Measurements from ENCODE around the gene AS3MT.

Gene AS3MT

DNA sequence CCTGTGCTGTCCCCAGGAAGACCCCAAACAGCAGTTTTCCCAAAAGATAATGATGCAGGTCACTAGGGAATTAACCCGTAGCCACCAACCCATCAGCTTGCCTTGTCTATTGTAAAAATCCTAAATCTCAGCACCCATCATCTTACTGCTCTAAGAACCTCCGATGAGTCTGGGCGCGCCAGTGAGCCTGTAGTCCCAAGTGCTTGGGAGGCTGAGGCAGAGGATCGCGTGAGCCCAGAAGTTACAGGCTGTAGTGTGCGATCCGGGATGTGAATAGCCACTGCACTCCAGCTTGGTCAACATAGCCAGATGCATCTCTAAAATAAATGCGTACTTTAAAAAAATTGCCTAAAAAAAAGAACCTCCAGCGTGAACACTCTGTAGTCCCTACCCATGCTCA is 951 bp downstream of the AS3MT start:
- WGBS (ENCODE audit: insufficient coverage): 99% methylated on average over 9 of the region's 10 CpGs
- Histone ChIP-seq H3K4me3 (ENCODE audit: control insufficient read depth in 1 of 7, extremely low read depth in 1 of 7, insufficient read depth in 4 of 7, low read depth in 2 of 7, low read length in 6 of 7) (no peak overlapping the region), H3K36me3 (ENCODE audit: control insufficient read depth in 4 of 4, insufficient read depth in 4 of 4, low read length in 3 of 4) (no peaks in the 10 kb centered on the region), H3K27ac (ENCODE audit: insufficient read depth in 1 of 2, low read depth in 1 of 2, low read length in 2 of 2, poor library complexity in 1 of 2, severe bottlenecking in 2 of 2) (no peak overlapping the region), H3K9me3 (ENCODE audit: control extremely low read depth in 1 of 5, control insufficient read depth in 4 of 5, insufficient read depth in 2 of 5, low read depth in 1 of 5, low read length in 4 of 5) (no peaks in the 10 kb centered on the region), H3K27me3 (replicated peaks in 2 of 5; ENCODE audit: control insufficient read depth in 4 of 5, insufficient read depth in 5 of 5, low read length in 4 of 5) (peaks cover 0 to 16% (median 0%) of the 10 kb centered on the region in 5 experiments), H3K4me1 (ENCODE audit: control extremely low read depth in 1 of 4, control insufficient read depth in 4 of 4, insufficient read depth in 4 of 4, low read length in 3 of 4) (peaks cover 2 to 12% (median 7%) of the 10 kb centered on the region in 4 experiments)
- DNase-seq: no peak
- ChIA-PET CTCF (no interaction called here), POLR2A (no interaction called here)

- POLR2A ChIA-PET: no interaction called here
- 88% methylated on average over 4 of the region's 4 CpGs for WGBS (ENCODE audit: insufficient coverage)
- H3K9me3 ChIP-seq (ENCODE audit: control extremely low read depth in 1 of 5, control insufficient read depth in 4 of 5, insufficient read depth in 2 of 5, low read depth in 1 of 5, low read length in 4 of 5): no peaks in the 10 kb centered on the region
Observed at GRCh38 chr10:102872163-102872562, 2.9 kb downstream of the AS3MT start.

DNA sequence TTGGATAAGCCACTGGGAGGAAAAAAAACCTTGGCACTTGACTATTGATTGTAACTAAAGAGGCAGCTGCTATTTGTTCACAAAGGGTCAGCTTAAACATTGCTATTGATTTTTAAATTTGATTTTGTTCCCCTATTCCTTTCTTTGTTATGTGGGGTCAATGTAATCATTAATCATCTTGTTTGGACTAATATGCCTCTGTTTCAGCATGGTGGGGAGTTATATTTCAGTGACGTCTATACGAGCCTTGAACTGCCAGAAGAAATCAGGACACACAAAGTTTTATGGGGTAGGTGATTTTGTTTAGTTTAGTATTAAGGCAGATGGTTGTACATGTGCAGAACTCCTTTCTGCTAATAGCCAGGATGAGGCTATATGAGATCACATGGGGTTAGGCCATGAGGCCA is 7.5 kb downstream of the AS3MT start:
- 100% methylated on average over 2 of the region's 2 CpGs for WGBS (ENCODE audit: insufficient coverage)
- Histone ChIP-seq H3K27me3 (replicated peaks in 2 of 5; ENCODE audit: control insufficient read depth in 4 of 5, insufficient read depth in 5 of 5, low read length in 4 of 5) (no peaks in the 10 kb centered on the region), H3K4me1 (ENCODE audit: control extremely low read depth in 1 of 4, control insufficient read depth in 4 of 4, insufficient read depth in 4 of 4, low read length in 3 of 4) (no peaks in the 10 kb centered on the region), H3K4me3 (ENCODE audit: control insufficient read depth in 1 of 7, extremely low read depth in 1 of 7, insufficient read depth in 4 of 7, low read depth in 2 of 7, low read length in 6 of 7) (no peak overlapping the region), H3K9me3 (ENCODE audit: control extremely low read depth in 1 of 5, control insufficient read depth in 4 of 5, insufficient read depth in 2 of 5, low read depth in 1 of 5, low read length in 4 of 5) (no peaks in the 10 kb centered on the region), H3K36me3 (ENCODE audit: control insufficient read depth in 4 of 4, insufficient read depth in 4 of 4, low read length in 3 of 4) (peaks cover 0 to 2% (median 0%) of the 10 kb centered on the region in 4 experiments), H3K27ac (ENCODE audit: insufficient read depth in 1 of 2, low read depth in 1 of 2, low read length in 2 of 2, poor library complexity in 1 of 2, severe bottlenecking in 2 of 2) (no peak overlapping the region)
- DNase-seq: no peak
- POLR2A ChIA-PET: no interaction called here
- CTCF ChIA-PET: interaction anchor here (0.9 to 1.9 kb wide), 3 partner anchors 11 to 27 kb away, joined by 3 to 6 read pairs (median 4); no protein-coding TSS in a partner anchor

More at GRCh38 chr10:102872163-102872562, 2.9 kb downstream of the AS3MT start:
- CTCF ChIA-PET: no interaction called here
- peaks cover 2 to 12% (median 7%) of the 10 kb centered on the region in 4 experiments for H3K4me1 ChIP-seq (ENCODE audit: control extremely low read depth in 1 of 4, control insufficient read depth in 4 of 4, insufficient read depth in 4 of 4, low read length in 3 of 4)
- no peak for DNase-seq
- H3K27ac ChIP-seq (ENCODE audit: insufficient read depth in 1 of 2, low read depth in 1 of 2, low read length in 2 of 2, poor library complexity in 1 of 2, severe bottlenecking in 2 of 2): no peak overlapping the region
- peaks cover 0 to 16% (median 0%) of the 10 kb centered on the region in 5 experiments for H3K27me3 ChIP-seq (replicated peaks in 2 of 5; ENCODE audit: control insufficient read depth in 4 of 5, insufficient read depth in 5 of 5, low read length in 4 of 5)
- H3K4me3 ChIP-seq (ENCODE audit: control insufficient read depth in 1 of 7, extremely low read depth in 1 of 7, insufficient read depth in 4 of 7, low read depth in 2 of 7, low read length in 6 of 7): no peak overlapping the region
- H3K36me3 ChIP-seq (ENCODE audit: control insufficient read depth in 4 of 4, insufficient read depth in 4 of 4, low read length in 3 of 4): peaks cover 0 to 2% (median 0%) of the 10 kb centered on the region in 4 experiments

DNA sequence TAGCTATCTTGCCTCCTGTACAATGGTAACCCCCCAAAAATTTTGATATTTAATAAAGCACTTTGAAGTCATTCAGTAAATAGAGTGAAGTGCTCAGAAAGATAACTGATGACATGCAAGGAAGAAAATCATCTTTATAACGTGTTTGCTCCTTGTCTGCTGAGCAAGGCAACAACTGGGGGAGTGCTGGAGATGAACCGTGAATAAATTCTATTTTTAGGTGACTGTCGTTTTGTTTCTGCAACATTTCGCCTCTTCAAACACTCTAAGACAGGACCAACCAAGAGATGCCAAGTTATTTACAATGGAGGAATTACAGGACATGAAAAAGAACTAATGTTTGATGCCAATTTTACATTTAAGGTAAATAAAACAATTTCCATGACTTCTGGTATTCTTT is 9.4 kb downstream of the AS3MT start:
- WGBS (ENCODE audit: insufficient coverage): 93% methylated on average over 4 of the region's 4 CpGs
- ChIA-PET CTCF (interaction anchor here (1.1 to 1.2 kb wide), 2 partner anchors 23 to 49 kb away, joined by 3 read pairs; no protein-coding TSS in a partner anchor), POLR2A (no interaction called here)
- Histone ChIP-seq H3K36me3 (ENCODE audit: control insufficient read depth in 4 of 4, insufficient read depth in 4 of 4, low read length in 3 of 4) (peaks cover 0 to 2% (median 0%) of the 10 kb centered on the region in 4 experiments), H3K4me1 (ENCODE audit: control extremely low read depth in 1 of 4, control insufficient read depth in 4 of 4, insufficient read depth in 4 of 4, low read length in 3 of 4) (no peaks in the 10 kb centered on the region), H3K27ac (ENCODE audit: insufficient read depth in 1 of 2, low read depth in 1 of 2, low read length in 2 of 2, poor library complexity in 1 of 2, severe bottlenecking in 2 of 2) (no peak overlapping the region), H3K27me3 (replicated peaks in 2 of 5; ENCODE audit: control insufficient read depth in 4 of 5, insufficient read depth in 5 of 5, low read length in 4 of 5) (no peaks in the 10 kb centered on the region), H3K4me3 (ENCODE audit: control insufficient read depth in 1 of 7, extremely low read depth in 1 of 7, insufficient read depth in 4 of 7, low read depth in 2 of 7, low read length in 6 of 7) (no peak overlapping the region), H3K9me3 (ENCODE audit: control extremely low read depth in 1 of 5, control insufficient read depth in 4 of 5, insufficient read depth in 2 of 5, low read depth in 1 of 5, low read length in 4 of 5) (no peaks in the 10 kb centered on the region)
- DNase-seq: no peak

- Histone ChIP-seq H3K27ac (ENCODE audit: insufficient read depth in 1 of 2, low read depth in 1 of 2, low read length in 2 of 2, poor library complexity in 1 of 2, severe bottlenecking in 2 of 2) (no peak overlapping the region), H3K4me3 (ENCODE audit: control insufficient read depth in 1 of 7, extremely low read depth in 1 of 7, insufficient read depth in 4 of 7, low read depth in 2 of 7, low read length in 6 of 7) (no peak overlapping the region), H3K27me3 (replicated peaks in 2 of 5; ENCODE audit: control insufficient read depth in 4 of 5, insufficient read depth in 5 of 5, low read length in 4 of 5) (no peaks in the 10 kb centered on the region), H3K4me1 (ENCODE audit: control extremely low read depth in 1 of 4, control insufficient read depth in 4 of 4, insufficient read depth in 4 of 4, low read length in 3 of 4) (no peaks in the 10 kb centered on the region), H3K36me3 (ENCODE audit: control insufficient read depth in 4 of 4, insufficient read depth in 4 of 4, low read length in 3 of 4) (peaks cover 0 to 2% (median 0%) of the 10 kb centered on the region in 4 experiments), H3K9me3 (ENCODE audit: control extremely low read depth in 1 of 5, control insufficient read depth in 4 of 5, insufficient read depth in 2 of 5, low read depth in 1 of 5, low read length in 4 of 5) (no peaks in the 10 kb centered on the region)
- ChIA-PET POLR2A (no interaction called here), CTCF (no interaction called here)
- no peak for DNase-seq
- no CpG with 5 or more reads among the region's 2 CpGs for WGBS (ENCODE audit: insufficient coverage)
Observed at GRCh38 chr10:102880256-102880655, 11.0 kb downstream of the AS3MT start.

GRCh38 chr10:102888048-102888447 is 18.8 kb downstream of the AS3MT start:
- H3K4me3 ChIP-seq (ENCODE audit: control insufficient read depth in 1 of 7, extremely low read depth in 1 of 7, insufficient read depth in 4 of 7, low read depth in 2 of 7, low read length in 6 of 7): no peak overlapping the region
- H3K27me3 ChIP-seq (replicated peaks in 2 of 5; ENCODE audit: control insufficient read depth in 4 of 5, insufficient read depth in 5 of 5, low read length in 4 of 5): no peaks in the 10 kb centered on the region
- DNase-seq: no peak
- H3K36me3 ChIP-seq (ENCODE audit: control insufficient read depth in 4 of 4, insufficient read depth in 4 of 4, low read length in 3 of 4): no peaks in the 10 kb centered on the region
- ChIA-PET CTCF (interaction anchor here (1.3 kb wide), 1 partner anchor 14 kb away, joined by 4 read pairs; no protein-coding TSS in a partner anchor), POLR2A (no interaction called here)
- H3K4me1 ChIP-seq (ENCODE audit: control extremely low read depth in 1 of 4, control insufficient read depth in 4 of 4, insufficient read depth in 4 of 4, low read length in 3 of 4): no peaks in the 10 kb centered on the region
- no CpG with 5 or more reads among the region's 1 CpG for whole genome bisulfite sequencing (ENCODE audit: insufficient coverage)
- no peak overlapping the region for H3K27ac ChIP-seq (ENCODE audit: insufficient read depth in 1 of 2, low read depth in 1 of 2, low read length in 2 of 2, poor library complexity in 1 of 2, severe bottlenecking in 2 of 2)
- peaks cover 0 to 3% (median 0%) of the 10 kb centered on the region in 5 experiments for H3K9me3 ChIP-seq (ENCODE audit: control extremely low read depth in 1 of 5, control insufficient read depth in 4 of 5, insufficient read depth in 2 of 5, low read depth in 1 of 5, low read length in 4 of 5)

DNA sequence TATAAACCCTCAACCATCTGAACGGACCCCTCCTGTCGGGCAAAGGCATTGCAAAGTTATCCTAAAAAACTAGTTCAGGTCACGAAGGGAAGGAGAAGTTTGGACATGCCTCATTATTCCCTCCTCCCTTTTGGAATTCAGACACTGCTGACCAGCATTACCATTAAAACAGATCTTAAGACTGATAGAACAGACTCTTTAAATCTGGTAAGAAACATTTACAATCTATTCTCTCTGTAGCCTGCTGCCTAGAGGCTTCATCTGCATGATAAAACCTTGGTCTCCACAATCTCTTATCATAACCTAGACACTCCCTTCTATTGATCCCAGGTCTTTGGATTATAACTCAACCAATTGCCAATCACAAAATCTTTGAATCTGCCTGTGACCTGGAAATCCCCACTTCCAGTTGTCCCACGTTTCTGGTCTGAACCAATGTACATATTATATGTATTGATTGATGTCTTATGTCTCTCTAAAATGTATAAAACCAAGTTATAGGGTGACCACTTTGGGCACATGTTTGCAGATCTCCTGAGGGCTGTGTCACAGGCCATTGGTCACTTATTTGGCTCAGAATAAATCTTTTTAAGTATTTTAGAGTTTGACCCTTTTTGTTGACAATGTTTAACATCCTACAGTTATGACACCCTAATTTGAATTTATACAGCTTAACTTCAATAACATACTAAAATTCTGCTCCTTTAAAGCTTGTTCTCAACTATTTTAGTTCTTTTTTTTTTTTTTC is 25.4 kb downstream of the AS3MT start:
- Histone ChIP-seq H3K27ac (ENCODE audit: insufficient read depth in 1 of 2, low read depth in 1 of 2, low read length in 2 of 2, poor library complexity in 1 of 2, severe bottlenecking in 2 of 2) (no peak overlapping the region), H3K4me1 (ENCODE audit: control extremely low read depth in 1 of 4, control insufficient read depth in 4 of 4, insufficient read depth in 4 of 4, low read length in 3 of 4) (peaks cover 0 to 6% (median 0%) of the 10 kb centered on the region in 4 experiments), H3K36me3 (ENCODE audit: control insufficient read depth in 4 of 4, insufficient read depth in 4 of 4, low read length in 3 of 4) (no peaks in the 10 kb centered on the region), H3K27me3 (replicated peaks in 2 of 5; ENCODE audit: control insufficient read depth in 4 of 5, insufficient read depth in 5 of 5, low read length in 4 of 5) (no peaks in the 10 kb centered on the region), H3K9me3 (ENCODE audit: control extremely low read depth in 1 of 5, control insufficient read depth in 4 of 5, insufficient read depth in 2 of 5, low read depth in 1 of 5, low read length in 4 of 5) (no peaks in the 10 kb centered on the region), H3K4me3 (ENCODE audit: control insufficient read depth in 1 of 7, extremely low read depth in 1 of 7, insufficient read depth in 4 of 7, low read depth in 2 of 7, low read length in 6 of 7) (no peak overlapping the region)
- WGBS (ENCODE audit: insufficient coverage): 100% methylated on average over 1 of the region's 4 CpGs
- POLR2A ChIA-PET: interaction anchor here (0.6 kb wide), 1 partner anchor 82 kb away, joined by 5 read pairs; no protein-coding TSS in a partner anchor
- DNase-seq: no peak
- CTCF ChIA-PET: no interaction called here
